BLaER1 treated with 17β-estradiol and CSF1 and Interleukin-3, amounts not matched to agents 10 nM and 100 nM (cell line): ENCODE results near the gene MBP.
A peak's percentile ranks its signal among the peaks of the same experiment; 100 is the strongest.

Experiments used
- H3K27ac ChIP-seq, 11 experiments: shearing (Covaris generic); formaldehyde crosslinking; 2 replicates each; pipeline ENCODE4 v1.8.1; 2022
- H3K27me3 ChIP-seq, 11 experiments: shearing (Covaris generic); formaldehyde crosslinking; 2 replicates each; pipeline ENCODE4 v1.8.1; 2022
- H3K36me3 ChIP-seq, 11 experiments: shearing (Covaris generic); formaldehyde crosslinking; 2 replicates each; pipeline ENCODE4 v1.8.1; 2022
- H3K4me1 ChIP-seq, 10 experiments: shearing (Covaris generic); formaldehyde crosslinking; 2 replicates each; pipeline ENCODE4 v1.8.1; 2022
- H3K4me2 ChIP-seq, 11 experiments: shearing (Covaris generic); formaldehyde crosslinking; 2 replicates each; pipeline ENCODE4 v1.8.1; 2022
- H3K4me3 ChIP-seq, 10 experiments: shearing (Covaris generic); formaldehyde crosslinking; 2 replicates each; pipeline ENCODE4 v1.8.1; 2022
- H3K9ac ChIP-seq, 11 experiments: shearing (Covaris generic); formaldehyde crosslinking; 2 replicates each; pipeline ENCODE4 v1.8.1; 2022
- H3K9me3 ChIP-seq, 11 experiments: shearing (Covaris generic); formaldehyde crosslinking; replicated peaks in 1 of 11; 2 replicates each; pipeline ENCODE4 v1.8.1; 2022
- H4K20me1 ChIP-seq, 11 experiments: shearing (Covaris generic); formaldehyde crosslinking; 2 replicates each; pipeline ENCODE4 v1.8.1; 2022
- Cebpa-rat ChIP-seq, 11 experiments: shearing (Covaris generic); IDR thresholded peaks; 2 replicates each; pipeline ENCODE4 v1.8.1; 2022

MBP gene

DNA sequence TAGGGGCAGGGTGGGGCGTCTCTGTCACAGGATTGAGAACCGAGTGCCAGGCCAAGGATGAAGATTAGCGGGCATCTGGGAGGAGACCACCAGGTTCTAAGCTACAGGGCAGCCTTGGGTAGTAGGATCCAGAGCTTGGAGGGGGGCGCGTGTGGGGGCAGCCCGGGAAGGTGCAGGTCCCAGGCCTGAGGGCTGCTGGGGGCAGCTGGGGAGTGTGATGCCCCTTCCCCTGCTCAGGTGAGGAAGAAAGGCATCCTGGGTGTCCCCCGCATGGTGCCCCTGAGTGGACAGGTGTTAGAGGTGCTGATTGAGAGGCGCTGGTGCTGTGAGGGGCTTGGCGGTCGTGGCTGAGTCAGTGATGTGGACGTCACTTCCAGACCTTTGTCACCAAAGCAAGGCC, 33.9 kb upstream of the MBP start:
- no peak for TF ChIP-seq Cebpa-rat (IDR thresholded peaks at IDR 0.05)
- Histone ChIP-seq H3K4me2 (no peak overlapping the region), H3K27me3 (no peaks in the 10 kb centered on the region), H3K4me3 (no peak overlapping the region), H3K4me1 (peaks cover 3 to 21% (median 15%) of the 10 kb centered on the region in 10 experiments), H3K27ac (no peak overlapping the region), H3K9me3 (peaks cover 0 to 3% (median 0%) of the 10 kb centered on the region in 11 experiments; a peak in 1 of 22 replicates), H3K36me3 (no peaks in the 10 kb centered on the region), H3K9ac (no peak overlapping the region), H4K20me1 (no peaks in the 10 kb centered on the region)

- no peak overlapping the region for H3K27ac ChIP-seq
- H3K9ac ChIP-seq, result no peak overlapping the region
- H4K20me1 ChIP-seq, result no peaks in the 10 kb centered on the region
- no peak overlapping the region; a peak in 1 of 22 replicates for H3K4me2 ChIP-seq
- H3K4me1 ChIP-seq, result peaks cover 12 to 25% (median 16%) of the 10 kb centered on the region in 10 experiments
- no peak for TF ChIP-seq Cebpa-rat (IDR thresholded peaks at IDR 0.05)
- no peaks in the 10 kb centered on the region for H3K27me3 ChIP-seq
- H3K9me3 ChIP-seq, result peaks cover 0 to 3% (median 0%) of the 10 kb centered on the region in 11 experiments; a peak in 1 of 22 replicates
- H3K36me3 ChIP-seq, result no peaks in the 10 kb centered on the region
- H3K4me3 ChIP-seq, result no peak overlapping the region
Measured at GRCh38 chr18:77165503-77166188, 33.1 kb upstream of the MBP start.

DNA sequence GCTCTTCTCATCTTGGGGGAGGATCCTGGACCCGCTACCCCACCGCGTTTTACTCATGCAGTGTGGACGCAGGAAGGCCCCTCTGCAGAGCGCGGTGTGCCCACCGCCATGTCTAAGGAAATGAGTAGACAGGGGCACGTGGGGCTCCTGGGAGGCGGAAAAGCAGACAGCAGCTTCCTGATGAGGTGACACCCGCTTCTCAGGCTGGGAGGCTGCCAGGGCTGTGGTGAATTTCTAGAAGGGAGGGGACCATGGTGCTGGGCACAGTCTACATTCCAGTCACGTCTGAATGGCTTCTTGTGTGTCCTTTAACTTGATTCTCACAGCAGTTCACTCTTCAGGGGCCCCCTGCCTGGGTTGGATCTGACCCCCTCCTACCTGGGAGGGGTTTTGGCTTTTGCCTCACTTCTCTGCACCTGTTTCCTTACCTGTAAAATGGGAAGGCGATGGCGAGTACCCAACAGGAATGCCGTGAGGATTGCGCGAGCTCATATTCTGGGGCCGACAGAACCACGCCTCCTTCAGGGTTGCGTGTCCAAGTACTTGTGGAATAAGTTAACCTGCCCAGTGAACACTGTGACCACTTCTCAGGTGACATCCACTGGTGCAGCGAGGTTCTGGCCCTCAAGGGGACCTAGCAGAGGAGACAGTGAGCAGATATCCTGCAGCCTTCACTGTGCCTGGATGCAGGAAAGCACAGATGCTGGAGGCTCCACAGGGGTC, 32.3 kb upstream of the MBP start:
- H3K27me3 ChIP-seq, result no peaks in the 10 kb centered on the region
- peaks cover 0 to 3% (median 0%) of the 10 kb centered on the region in 11 experiments; a peak in 1 of 22 replicates for H3K9me3 ChIP-seq
- no peaks in the 10 kb centered on the region for H4K20me1 ChIP-seq
- H3K4me1 ChIP-seq, result peaks cover 16 to 32% (median 23%) of the 10 kb centered on the region in 10 experiments
- peak overlapping the region in 3 of 11 experiments; percentile 8 to 20 (median 14); a peak in 2 of 22 replicates for H3K4me2 ChIP-seq
- no peak overlapping the region for H3K4me3 ChIP-seq
- TF ChIP-seq Cebpa-rat (IDR thresholded peaks at IDR 0.05), result no peak
- H3K36me3 ChIP-seq, result no peaks in the 10 kb centered on the region
- no peak overlapping the region for H3K27ac ChIP-seq
- H3K9ac ChIP-seq, result no peak overlapping the region

DNA sequence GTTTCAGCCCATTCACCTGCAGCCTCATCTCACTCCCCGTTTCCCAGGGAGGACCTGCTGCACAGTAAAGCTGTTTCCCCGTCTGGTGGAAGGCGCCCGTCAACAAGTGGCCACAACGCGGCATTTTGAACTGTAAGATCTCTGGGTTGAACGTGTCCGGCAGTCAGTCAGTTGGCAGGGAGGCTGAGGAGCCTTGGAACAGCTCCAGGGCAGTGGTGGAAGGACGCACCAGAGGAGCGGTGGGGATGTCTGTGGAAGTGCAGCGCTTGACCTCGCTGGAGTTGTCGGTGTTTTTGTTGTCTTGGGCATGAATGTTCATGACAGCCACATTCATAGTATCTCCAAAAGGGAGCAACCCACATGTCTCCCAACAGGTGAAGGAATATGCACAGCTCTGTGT, 31.4 kb upstream of the MBP start:
- Histone ChIP-seq H3K27ac (no peak overlapping the region), H3K4me1 (peaks cover 11 to 27% (median 19%) of the 10 kb centered on the region in 10 experiments), H3K4me2 (no peak overlapping the region), H4K20me1 (no peaks in the 10 kb centered on the region), H3K36me3 (no peaks in the 10 kb centered on the region), H3K4me3 (no peak overlapping the region), H3K9ac (no peak overlapping the region), H3K9me3 (no peaks in the 10 kb centered on the region; a peak in 1 of 22 replicates), H3K27me3 (no peaks in the 10 kb centered on the region)
- TF ChIP-seq Cebpa-rat (IDR thresholded peaks at IDR 0.05), result no peak

DNA sequence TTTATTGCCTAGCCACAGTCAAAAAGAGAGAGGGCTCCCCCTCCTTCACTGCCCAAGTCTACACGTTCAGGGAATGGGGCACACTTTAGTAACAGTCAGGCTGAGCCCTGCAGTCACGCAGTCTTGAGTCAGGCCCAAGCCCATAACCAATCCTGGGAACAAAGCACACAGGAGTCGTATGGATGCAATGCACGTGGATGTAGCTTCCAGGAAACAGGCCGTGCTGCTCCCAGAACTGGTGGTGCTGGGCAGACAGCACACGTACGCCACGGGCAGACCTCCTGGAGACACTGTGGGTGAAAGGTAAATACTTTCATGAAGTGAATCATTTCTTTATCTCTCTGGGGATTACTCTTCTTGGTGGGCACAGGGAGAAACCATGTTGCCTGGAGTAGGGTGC, 30.0 kb upstream of the MBP start:
- H3K9ac ChIP-seq, result no peak overlapping the region
- H3K4me3 ChIP-seq, result no peak overlapping the region
- no peaks in the 10 kb centered on the region for H3K27me3 ChIP-seq
- H3K36me3 ChIP-seq, result no peaks in the 10 kb centered on the region
- no peaks in the 10 kb centered on the region for H4K20me1 ChIP-seq
- peaks cover 0 to 22% (median 13%) of the 10 kb centered on the region in 10 experiments; a peak in 16 of 20 replicates for H3K4me1 ChIP-seq
- no peak for TF ChIP-seq Cebpa-rat (IDR thresholded peaks at IDR 0.05)
- H3K4me2 ChIP-seq, result no peak overlapping the region
- H3K27ac ChIP-seq, result no peak overlapping the region
- no peaks in the 10 kb centered on the region; a peak in 1 of 22 replicates for H3K9me3 ChIP-seq

GRCh38 chr18:77161961-77162360, 29.4 kb upstream of the MBP start:
- H3K27me3 ChIP-seq, result no peaks in the 10 kb centered on the region
- H3K36me3 ChIP-seq, result no peaks in the 10 kb centered on the region
- peak overlapping the region in 3 of 11 experiments; percentile 46 to 63 (median 59); a peak in 5 of 22 replicates for H3K4me2 ChIP-seq
- H3K4me3 ChIP-seq, result no peak overlapping the region
- no peaks in the 10 kb centered on the region; a peak in 1 of 22 replicates for H3K9me3 ChIP-seq
- peaks cover 0 to 22% (median 13%) of the 10 kb centered on the region in 10 experiments; a peak in 16 of 20 replicates for H3K4me1 ChIP-seq
- H3K9ac ChIP-seq, result no peak overlapping the region
- no peaks in the 10 kb centered on the region for H4K20me1 ChIP-seq
- no peak overlapping the region for H3K27ac ChIP-seq
- TF ChIP-seq Cebpa-rat (IDR thresholded peaks at IDR 0.05), result no peak

- Histone ChIP-seq H3K27me3 (no peaks in the 10 kb centered on the region), H3K4me1 (peaks cover 0 to 22% (median 13%) of the 10 kb centered on the region in 10 experiments; a peak in 16 of 20 replicates), H3K4me2 (peak overlapping the region in 3 of 11 experiments; percentile 46 to 63 (median 59); a peak in 6 of 22 replicates), H3K4me3 (no peak overlapping the region), H3K9me3 (no peaks in the 10 kb centered on the region; a peak in 1 of 22 replicates), H3K27ac (no peak overlapping the region), H3K9ac (no peak overlapping the region), H3K36me3 (no peaks in the 10 kb centered on the region), H4K20me1 (no peaks in the 10 kb centered on the region)
- TF ChIP-seq Cebpa-rat (IDR thresholded peaks at IDR 0.05), result no peak
Measured at GRCh38 chr18:77161383-77161782, 28.8 kb upstream of the MBP start.

- no peaks in the 10 kb centered on the region for H3K27me3 ChIP-seq
- H3K9ac ChIP-seq, result no peak overlapping the region
- H3K9me3 ChIP-seq, result peaks cover 0 to 3% (median 0%) of the 10 kb centered on the region in 11 experiments; a peak in 4 of 22 replicates
- H3K36me3 ChIP-seq, result no peaks in the 10 kb centered on the region
- no peak for TF ChIP-seq Cebpa-rat (IDR thresholded peaks at IDR 0.05)
- no peak overlapping the region for H3K27ac ChIP-seq
- peaks cover 0 to 22% (median 13%) of the 10 kb centered on the region in 10 experiments; a peak in 16 of 20 replicates for H3K4me1 ChIP-seq
- peak overlapping the region in 9 of 11 experiments; percentile 11 to 61 (median 54); a peak in 13 of 22 replicates for H3K4me2 ChIP-seq
- no peak overlapping the region for H3K4me3 ChIP-seq
- H4K20me1 ChIP-seq, result no peaks in the 10 kb centered on the region
Measured at GRCh38 chr18:77160515-77160914, 27.9 kb upstream of the MBP start.

- Histone ChIP-seq H3K4me3 (no peak overlapping the region), H3K4me2 (no peak overlapping the region), H3K4me1 (peaks cover 0 to 29% (median 11%) of the 10 kb centered on the region in 10 experiments; a peak in 13 of 20 replicates), H3K9me3 (peaks cover 0 to 9% (median 0%) of the 10 kb centered on the region in 11 experiments; a peak in 5 of 22 replicates), H4K20me1 (no peaks in the 10 kb centered on the region), H3K9ac (no peak overlapping the region), H3K36me3 (no peaks in the 10 kb centered on the region), H3K27ac (no peak overlapping the region), H3K27me3 (no peaks in the 10 kb centered on the region)
- no peak for TF ChIP-seq Cebpa-rat (IDR thresholded peaks at IDR 0.05)
Measured at GRCh38 chr18:77157312-77157711, 24.7 kb upstream of the MBP start.
